ENCODE measurements around the gene CHMP4B. TPM values are rescaled to one million over a fixed set of nuclear protein-coding genes. Genes with fewer than 3 reads are reported as not detected.
A peak's percentile ranks its signal among the peaks of the same experiment; 100 is the strongest.

CHMP4B gene, protein sequence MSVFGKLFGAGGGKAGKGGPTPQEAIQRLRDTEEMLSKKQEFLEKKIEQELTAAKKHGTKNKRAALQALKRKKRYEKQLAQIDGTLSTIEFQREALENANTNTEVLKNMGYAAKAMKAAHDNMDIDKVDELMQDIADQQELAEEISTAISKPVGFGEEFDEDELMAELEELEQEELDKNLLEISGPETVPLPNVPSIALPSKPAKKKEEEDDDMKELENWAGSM
- total RNA-seq (100 to 1,000 TPM; 102 to 115 (median 108) TPM), polyA plus RNA-seq (100 to 1,000 TPM; 212 to 394 (median 250) TPM)

DNA sequence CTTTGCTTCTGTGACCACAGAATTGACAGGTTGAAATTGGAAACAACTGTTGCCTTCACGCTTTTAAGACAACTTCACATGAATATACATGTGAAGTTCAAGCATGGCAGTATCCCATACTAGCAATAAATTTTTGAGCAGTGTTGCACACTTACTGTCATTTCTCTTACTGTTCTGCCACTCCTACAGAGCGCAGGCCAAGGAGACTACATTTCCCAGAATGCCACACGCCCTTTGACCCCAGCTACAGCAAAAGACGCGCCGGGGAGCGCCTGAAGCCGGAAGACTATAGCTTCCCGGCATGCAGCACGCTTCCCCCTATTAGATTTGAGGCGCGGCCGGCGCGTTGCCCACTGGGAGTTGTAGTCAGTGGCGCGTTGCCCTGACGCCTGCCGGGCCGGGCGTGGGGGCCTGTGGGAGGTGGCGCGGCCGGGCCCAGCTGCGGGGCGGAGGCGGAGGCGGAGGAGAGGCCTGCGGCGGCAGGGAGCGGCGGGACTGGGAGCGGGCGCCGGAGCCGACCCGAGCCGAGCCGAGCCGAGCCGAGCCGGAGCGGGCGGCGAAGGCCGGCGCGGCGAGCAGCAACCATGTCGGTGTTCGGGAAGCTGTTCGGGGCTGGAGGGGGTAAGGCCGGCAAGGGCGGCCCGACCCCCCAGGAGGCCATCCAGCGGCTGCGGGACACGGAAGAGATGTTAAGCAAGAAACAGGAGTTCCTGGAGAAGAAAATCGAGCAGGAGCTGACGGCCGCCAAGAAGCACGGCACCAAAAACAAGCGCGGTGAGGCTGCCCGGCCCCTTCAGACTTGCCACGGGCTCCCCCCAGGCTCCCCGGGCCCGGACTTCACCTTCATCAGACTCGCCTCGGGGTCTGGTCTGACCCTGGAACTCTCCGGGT, at the start of gene CHMP4B:
TSS of gene CHMP4B (plus strand) at position 464 of the 891 bp plus-strand sequence. CDS start at position 585, 121 bp downstream.
- H3K4me1 ChIP-seq: peaks cover 0 to 42% (median 35%) of the 10 kb centered on the region in 4 donors
- TF ChIP-seq EP300 (IDR thresholded peaks at IDR 0.05): no peak
- peak; percentile 65 to 88 (median 86) for TF ChIP-seq POLR2AphosphoS5 (IDR thresholded peaks at IDR 0.05)
- peak; percentile 19 to 49 for TF ChIP-seq POLR2A (IDR thresholded peaks at IDR 0.05)
- peak within 1 kb of the TSS; percentile 93 to 99 (median 96) for H3K27ac ChIP-seq
- H3K36me3 ChIP-seq: no peaks in the 10 kb centered on the region
- H3K9me3 ChIP-seq: no peaks in the 10 kb centered on the region
- WGBS, 2 donors: 0 to 1% methylated on average over 71 of the region's 71 CpGs
- intact Hi-C loops (cut with DNase I): loop anchor here (5.0 kb wide), 2 partner anchors 139 to 181 kb away; partner anchors contain the start of genes NECAB3 and RALY
- peak within 1 kb of the TSS; percentile 89 to 92 (median 90) for H3K4me3 ChIP-seq
- no peaks in the 10 kb centered on the region for H3K27me3 ChIP-seq
- DNase-seq: peak; percentile 100

DNA sequence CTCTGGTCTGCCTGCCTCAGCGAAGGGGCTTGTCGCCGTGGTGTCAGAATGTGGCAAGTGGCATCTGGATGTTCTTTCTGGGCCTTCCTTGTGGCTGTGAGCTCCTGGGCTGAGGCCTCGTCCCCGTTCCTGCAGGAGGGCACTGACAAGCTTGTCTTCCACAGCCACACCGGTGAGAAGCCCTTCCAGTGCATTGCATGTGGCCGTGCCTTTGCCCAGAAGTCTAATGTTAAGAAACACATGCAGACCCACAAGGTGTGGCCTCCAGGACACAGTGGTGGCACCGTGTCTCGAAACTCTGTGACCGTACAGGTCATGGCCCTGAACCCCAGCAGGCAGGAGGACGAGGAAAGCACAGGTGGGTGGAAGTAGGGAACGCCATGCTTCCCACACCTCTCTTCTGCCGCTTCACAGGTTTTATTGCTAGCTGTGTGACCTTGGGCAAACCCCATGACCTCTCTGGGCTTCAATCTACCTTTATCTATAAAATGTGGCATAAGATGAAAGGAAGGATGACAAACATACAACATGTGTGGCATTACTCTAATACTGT, 49.4 kb upstream of the CHMP4B start:
- WGBS, 2 donors: 94 to 95% methylated on average over 13 of the region's 13 CpGs
- H3K9me3 ChIP-seq: peaks cover 0 to 6% (median 2%) of the 10 kb centered on the region in 4 donors
- no peak overlapping the region for H3K4me3 ChIP-seq
- intact Hi-C loops (cut with DNase I): no loop called here
- H3K4me1 ChIP-seq: no peaks in the 10 kb centered on the region
- TF ChIP-seq POLR2A (IDR thresholded peaks at IDR 0.05) (no peak), EP300 (IDR thresholded peaks at IDR 0.05) (no peak), CTCF (IDR thresholded peaks at IDR 0.05) (no peak), POLR2AphosphoS5 (IDR thresholded peaks at IDR 0.05) (no peak)
- peaks cover 0 to 34% (median 11%) of the 10 kb centered on the region in 4 donors for H3K36me3 ChIP-seq
- DNase-seq: no peak
- H3K27me3 ChIP-seq: no peaks in the 10 kb centered on the region
- no peak overlapping the region for H3K27ac ChIP-seq

- intact Hi-C loops (cut with DNase I): no loop called here
- Histone ChIP-seq H3K4me3 (no peak overlapping the region), H3K9me3 (no peaks in the 10 kb centered on the region), H3K27ac (no peak overlapping the region), H3K4me1 (no peaks in the 10 kb centered on the region), H3K36me3 (peaks cover 0 to 26% (median 0%) of the 10 kb centered on the region in 4 donors), H3K27me3 (no peaks in the 10 kb centered on the region)
- DNase-seq: no peak
- WGBS, 2 donors: 75 to 88% methylated on average over 2 of the region's 2 CpGs
- TF ChIP-seq POLR2A (IDR thresholded peaks at IDR 0.05) (no peak), CTCF (IDR thresholded peaks at IDR 0.05) (no peak), EP300 (IDR thresholded peaks at IDR 0.05) (no peak)
These were observed 46.0 kb upstream of the CHMP4B start for GRCh38 chr20:33765099-33765498.

DNA sequence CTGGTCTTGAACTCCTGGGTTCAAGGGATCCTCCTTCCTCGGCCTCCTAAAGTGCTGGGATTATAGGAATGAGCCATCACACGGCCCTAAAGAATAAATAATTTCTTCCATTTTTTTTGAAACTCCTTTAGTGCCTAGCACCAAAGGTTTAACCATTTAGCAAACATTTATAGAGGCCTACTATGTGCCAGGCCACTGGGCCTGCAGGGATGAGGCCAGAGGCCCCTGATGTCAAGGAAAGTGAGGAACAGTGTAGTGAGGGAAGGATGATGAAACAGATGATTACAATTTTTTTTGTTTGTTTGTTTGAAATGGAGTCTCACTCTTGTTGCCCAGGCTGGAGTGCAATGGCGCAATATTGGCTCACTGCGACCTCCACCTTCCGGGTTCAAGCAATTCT, 45.6 kb upstream of the CHMP4B start:
- Histone ChIP-seq H3K4me1 (no peaks in the 10 kb centered on the region), H3K27ac (no peak overlapping the region), H3K36me3 (peaks cover 0 to 30% (median 2%) of the 10 kb centered on the region in 4 donors), H3K9me3 (no peaks in the 10 kb centered on the region), H3K27me3 (no peaks in the 10 kb centered on the region), H3K4me3 (no peak overlapping the region)
- intact Hi-C loops (cut with DNase I): no loop called here
- TF ChIP-seq CTCF (IDR thresholded peaks at IDR 0.05) (no peak), POLR2A (IDR thresholded peaks at IDR 0.05) (no peak), EP300 (IDR thresholded peaks at IDR 0.05) (no peak), POLR2AphosphoS5 (IDR thresholded peaks at IDR 0.05) (no peak)
- 98 to 99% methylated on average over 5 of the region's 5 CpGs for WGBS, 2 donors
- DNase-seq: no peak

DNA sequence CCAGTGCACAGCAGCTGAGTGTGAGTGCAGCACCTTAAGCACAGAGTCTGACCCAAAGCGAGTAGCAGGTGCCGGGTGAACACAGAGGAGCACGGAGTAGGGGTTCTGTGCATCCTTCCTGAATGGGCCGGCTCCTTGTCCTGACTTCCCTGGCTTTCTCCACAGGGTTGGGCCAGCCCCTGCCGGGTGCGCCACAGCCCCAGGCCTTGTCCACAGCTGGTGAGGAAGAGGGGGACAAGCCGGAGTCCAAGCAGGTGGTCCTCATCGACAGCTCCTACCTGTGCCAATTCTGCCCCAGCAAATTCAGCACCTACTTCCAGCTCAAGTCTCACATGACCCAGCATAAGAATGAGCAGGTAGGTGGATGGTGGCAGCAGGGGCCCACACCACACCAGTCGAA, 44.5 kb upstream of the CHMP4B start:
- Histone ChIP-seq H3K4me1 (no peaks in the 10 kb centered on the region), H3K9me3 (no peaks in the 10 kb centered on the region), H3K36me3 (peaks cover 0 to 27% (median 2%) of the 10 kb centered on the region in 4 donors), H3K27me3 (no peaks in the 10 kb centered on the region), H3K4me3 (no peak overlapping the region), H3K27ac (no peak overlapping the region)
- WGBS, 2 donors: 96 to 98% methylated on average over 9 of the region's 9 CpGs
- no peak for DNase-seq
- intact Hi-C loops (cut with DNase I): no loop called here
- TF ChIP-seq EP300 (IDR thresholded peaks at IDR 0.05): no peak
- no peak for TF ChIP-seq CTCF (IDR thresholded peaks at IDR 0.05)
- TF ChIP-seq POLR2AphosphoS5 (IDR thresholded peaks at IDR 0.05): no peak

Data from sigmoid colon (tissue), 7 donors.